Prostate gland (tissue), 2 donors: Measurements from ENCODE around the gene IER2.

Experiments
- CTCF ChIP-seq, 4 experiments: fragments of 200-600 bp in 2 of 4; fragments of 450-650 bp in 2 of 4; sonication (generic) in 2 of 4; IDR thresholded peaks; 1 replicate in 3 of 4; 2 replicates in 1 of 4; pipeline ENCODE4 v1.5.1; 2016 to 2019; ENCODE audit warnings: antibody characterized with exemption in 4 of 4, mild to moderate bottlenecking in 2 of 4, moderate library complexity in 2 of 4
- POLR2A ChIP-seq: fragments of 450-650 bp; IDR thresholded peaks from one replicate; pipeline ENCODE4 v1.6.1; 2016; ENCODE audit warnings: antibody characterized with exemption, mild to moderate bottlenecking

- TF ChIP-seq CTCF (IDR thresholded peaks at IDR 0.05) (no peak), POLR2A (no peak)
These were observed 29.4 kb upstream of the IER2 start for GRCh38 chr19:13120817-13121216.
